ENCODE measurements around the gene G2E3. TPM values are rescaled to one million over a fixed set of nuclear protein-coding genes. Genes with fewer than 3 reads are reported as not detected.
"Not testable (repeated sequence)": the region's sequence is repeated elsewhere in the genome, so short reads cannot be mapped to it uniquely, and the experiment has no call there.

G2E3 gene
- total RNA-seq, 4 donors from 2014 or later = 7.5 to 10.5 (median 9.9) TPM

GRCh38 chr14:30632730-30633129 lies 73.8 kb downstream of the G2E3 start:
- in situ Hi-C loops (cut with MboI; ENCODE audit: low pct_ligation_motif_present in 1 of 4, low pct_unique_long_range_greater_than_20kb in 1 of 4, low sequenced_read_pairs in 3 of 4) = no loop called here
- no peak overlapping the region for H3K27ac ChIP-seq
- H3K36me3 ChIP-seq = peaks cover 0 to 28% (median 6%) of the 10 kb centered on the region in 4 donors
- H3K4me1 ChIP-seq = no peaks in the 10 kb centered on the region
- no peak for TF ChIP-seq CTCF (IDR thresholded peaks at IDR 0.05)
- no peaks in the 10 kb centered on the region for H3K27me3 ChIP-seq
- H3K9me3 ChIP-seq = no peaks in the 10 kb centered on the region
- H3K4me3 ChIP-seq = no peak overlapping the region
- intact Hi-C loops (cut with DNase I; ENCODE audit: low total_unique reads) = no loop called here
- WGBS, 2 donors (ENCODE audit: low coverage in 1 of 2) = 82% methylated on average over 1 of the region's 1 CpG; no CpG with 5 or more reads in 1 of the 2 donors
- no peak for DNase-seq

- H3K27me3 ChIP-seq = no peaks in the 10 kb centered on the region
- no peak overlapping the region for H3K27ac ChIP-seq
- no peak for DNase-seq
- no peak for TF ChIP-seq EP300 (IDR thresholded peaks at IDR 0.05; ENCODE audit: low read depth)
- H3K4me3 ChIP-seq = no peak overlapping the region
- no peaks in the 10 kb centered on the region for H3K9me3 ChIP-seq
- WGBS, 2 donors (ENCODE audit: low coverage in 1 of 2) = 88 to 90% methylated on average over 3 of the region's 3 CpGs
- intact Hi-C loops (cut with DNase I; ENCODE audit: low total_unique reads) = no loop called here
- peaks cover 0 to 33% (median 13%) of the 10 kb centered on the region in 4 donors for H3K36me3 ChIP-seq
- in situ Hi-C loops (cut with MboI; ENCODE audit: low pct_ligation_motif_present in 1 of 4, low pct_unique_long_range_greater_than_20kb in 1 of 4, low sequenced_read_pairs in 3 of 4) = no loop called here
- H3K4me1 ChIP-seq = peaks cover 0 to 15% (median 0%) of the 10 kb centered on the region in 4 donors
Observed at GRCh38 chr14:30638926-30639325, 80.0 kb downstream of the G2E3 start.

- intact Hi-C loops (cut with DNase I; ENCODE audit: low total_unique reads) = no loop called here
- H3K36me3 ChIP-seq = peaks cover 0 to 40% (median 14%) of the 10 kb centered on the region in 4 donors
- H3K27me3 ChIP-seq = no peaks in the 10 kb centered on the region
- H3K4me3 ChIP-seq = no peak overlapping the region
- TF ChIP-seq CTCF (IDR thresholded peaks at IDR 0.05) = no peak
- TF ChIP-seq POLR2A (IDR thresholded peaks at IDR 0.05) = no peak
- TF ChIP-seq POLR2AphosphoS5 (IDR thresholded peaks at IDR 0.05) = no peak
- no peak for TF ChIP-seq EP300 (IDR thresholded peaks at IDR 0.05; ENCODE audit: low read depth)
- DNase-seq = no peak
- H3K27ac ChIP-seq = no peak overlapping the region
- H3K9me3 ChIP-seq = peaks cover 0 to 4% of the 10 kb centered on the region in 2 donors
- in situ Hi-C loops (cut with MboI; ENCODE audit: low pct_ligation_motif_present in 1 of 4, low pct_unique_long_range_greater_than_20kb in 1 of 4, low sequenced_read_pairs in 3 of 4) = no loop called here
- H3K4me1 ChIP-seq = peaks cover 0 to 15% (median 0%) of the 10 kb centered on the region in 4 donors
- WGBS, 2 donors (ENCODE audit: low coverage in 1 of 2) = 57 to 63% methylated on average over 1 of the region's 1 CpG
Observed at GRCh38 chr14:30641207-30641606, 82.2 kb downstream of the G2E3 start.

- H3K9me3 ChIP-seq; H3K4me3 ChIP-seq; intact Hi-C loops (cut with DNase I; ENCODE audit: low total_unique reads); DNase-seq; in situ Hi-C loops (cut with MboI; ENCODE audit: low pct_ligation_motif_present in 1 of 4, low pct_unique_long_range_greater_than_20kb in 1 of 4, low sequenced_read_pairs in 3 of 4); H3K27ac ChIP-seq; H3K27me3 ChIP-seq: not testable (repeated sequence)
- WGBS, 2 donors (ENCODE audit: low coverage in 1 of 2) = 95 to 100% methylated on average over 5 of the region's 5 CpGs
- peaks cover 0 to 45% (median 10%) of the 10 kb centered on the region in 4 donors for H3K36me3 ChIP-seq
- H3K4me1 ChIP-seq = peaks cover 0 to 13% (median 0%) of the 10 kb centered on the region in 4 donors
Observed at GRCh38 chr14:30644462-30644861, 85.5 kb downstream of the G2E3 start.

- peaks cover 0 to 4% of the 10 kb centered on the region in 2 donors for H3K9me3 ChIP-seq
- H3K4me1 ChIP-seq = peaks cover 0 to 3% (median 0%) of the 10 kb centered on the region in 4 donors
- WGBS, 2 donors (ENCODE audit: low coverage in 1 of 2) = 98 to 100% methylated on average over 2 of the region's 2 CpGs
- in situ Hi-C loops (cut with MboI; ENCODE audit: low pct_ligation_motif_present in 1 of 4, low pct_unique_long_range_greater_than_20kb in 1 of 4, low sequenced_read_pairs in 3 of 4) = no loop called here
- intact Hi-C loops (cut with DNase I; ENCODE audit: low total_unique reads) = no loop called here
- DNase-seq = no peak
- peaks cover 0 to 45% (median 11%) of the 10 kb centered on the region in 4 donors for H3K36me3 ChIP-seq
- H3K27ac ChIP-seq = no peak overlapping the region
- no peaks in the 10 kb centered on the region for H3K27me3 ChIP-seq
- TF ChIP-seq POLR2A (IDR thresholded peaks at IDR 0.05) = no peak
- no peak for TF ChIP-seq CTCF (IDR thresholded peaks at IDR 0.05)
- TF ChIP-seq EP300 (IDR thresholded peaks at IDR 0.05; ENCODE audit: low read depth) = no peak
- no peak for TF ChIP-seq POLR2AphosphoS5 (IDR thresholded peaks at IDR 0.05)
- no peak overlapping the region for H3K4me3 ChIP-seq
Observed at GRCh38 chr14:30645600-30645999, 86.6 kb downstream of the G2E3 start.
